ENCODE results near the gene TTC7B.

TTC7B gene

GRCh38 chr14:90728951-90729350 is 87.3 kb downstream of the TTC7B start:
- no peak overlapping the region for H3K27ac ChIP-seq
- CTCF ChIA-PET: interaction anchor here (0.6 kb wide), 1 partner anchor 1110 kb away, joined by 4 read pairs; no protein-coding TSS in a partner anchor
- no peak for TF ChIP-seq CTCF (conservative IDR thresholded peaks at IDR 0.05; ENCODE audit: low read depth)
- POLR2A ChIA-PET (ENCODE audit: low non-redundant PET): no interaction called here
- DNase-seq (ENCODE audit: low spot score): no peak

GRCh38 chr14:90727082-90727481 is 89.1 kb downstream of the TTC7B start:
- ChIA-PET POLR2A (ENCODE audit: low non-redundant PET) (no interaction called here), CTCF (interaction anchor here (0.6 to 0.9 kb wide), 4 partner anchors 14 to 521 kb away, joined by 3 to 4 read pairs (median 3); no protein-coding TSS in a partner anchor)
- no peak for TF ChIP-seq CTCF (conservative IDR thresholded peaks at IDR 0.05; ENCODE audit: low read depth)
- no peak for DNase-seq (ENCODE audit: low spot score)
- no peak overlapping the region for H3K27ac ChIP-seq

GRCh38 chr14:90726656-90727055 is 89.6 kb downstream of the TTC7B start:
- peak; percentile 34 for DNase-seq (ENCODE audit: low spot score)
- ChIA-PET POLR2A (ENCODE audit: low non-redundant PET) (no interaction called here), CTCF (interaction anchor here (0.6 to 1.0 kb wide), 5 partner anchors 13 to 522 kb away, joined by 3 to 4 read pairs (median 3); no protein-coding TSS in a partner anchor)
- no peak for TF ChIP-seq CTCF (conservative IDR thresholded peaks at IDR 0.05; ENCODE audit: low read depth)
- H3K27ac ChIP-seq: no peak overlapping the region

- ChIA-PET CTCF (interaction anchor here (0.6 kb wide), 1 partner anchor 13 kb away, joined by 3 read pairs; no protein-coding TSS in a partner anchor), POLR2A (ENCODE audit: low non-redundant PET) (no interaction called here)
- TF ChIP-seq CTCF (conservative IDR thresholded peaks at IDR 0.05; ENCODE audit: low read depth): no peak
- no peak overlapping the region for H3K27ac ChIP-seq
- DNase-seq (ENCODE audit: low spot score): no peak
Measured at GRCh38 chr14:90724866-90725265, 91.4 kb downstream of the TTC7B start.

GRCh38 chr14:90722590-90722989 is 93.6 kb downstream of the TTC7B start:
- POLR2A ChIA-PET (ENCODE audit: low non-redundant PET): no interaction called here
- H3K27ac ChIP-seq: no peak overlapping the region
- CTCF ChIA-PET: no interaction called here
- no peak for TF ChIP-seq CTCF (conservative IDR thresholded peaks at IDR 0.05; ENCODE audit: low read depth)
- no peak for DNase-seq (ENCODE audit: low spot score)

GRCh38 chr14:90721619-90722305 is 94.5 kb downstream of the TTC7B start:
- DNase-seq (ENCODE audit: low spot score): peak; percentile 25
- no peak overlapping the region for H3K27ac ChIP-seq
- POLR2A ChIA-PET (ENCODE audit: low non-redundant PET): no interaction called here
- TF ChIP-seq CTCF (conservative IDR thresholded peaks at IDR 0.05; ENCODE audit: low read depth): no peak
- CTCF ChIA-PET: interaction anchor here (0.6 kb wide), 1 partner anchor 230 kb away, joined by 3 read pairs; no protein-coding TSS in a partner anchor

Data from RWPE1 (cell line).